Hematopoietic multipotent progenitor cell treated with erythropoietin and hydrocortisone succinate and interleukin-3 and kit ligand, for 15 days (in vitro differentiated cells): ENCODE measurements around the gene MMP24.

Experiments
- DNase-seq: peaks from one replicate; pipeline ENCODE4 v3.0.0-alpha.2; 2015; ENCODE audit warnings: low spot score

MMP24 gene

DNA sequence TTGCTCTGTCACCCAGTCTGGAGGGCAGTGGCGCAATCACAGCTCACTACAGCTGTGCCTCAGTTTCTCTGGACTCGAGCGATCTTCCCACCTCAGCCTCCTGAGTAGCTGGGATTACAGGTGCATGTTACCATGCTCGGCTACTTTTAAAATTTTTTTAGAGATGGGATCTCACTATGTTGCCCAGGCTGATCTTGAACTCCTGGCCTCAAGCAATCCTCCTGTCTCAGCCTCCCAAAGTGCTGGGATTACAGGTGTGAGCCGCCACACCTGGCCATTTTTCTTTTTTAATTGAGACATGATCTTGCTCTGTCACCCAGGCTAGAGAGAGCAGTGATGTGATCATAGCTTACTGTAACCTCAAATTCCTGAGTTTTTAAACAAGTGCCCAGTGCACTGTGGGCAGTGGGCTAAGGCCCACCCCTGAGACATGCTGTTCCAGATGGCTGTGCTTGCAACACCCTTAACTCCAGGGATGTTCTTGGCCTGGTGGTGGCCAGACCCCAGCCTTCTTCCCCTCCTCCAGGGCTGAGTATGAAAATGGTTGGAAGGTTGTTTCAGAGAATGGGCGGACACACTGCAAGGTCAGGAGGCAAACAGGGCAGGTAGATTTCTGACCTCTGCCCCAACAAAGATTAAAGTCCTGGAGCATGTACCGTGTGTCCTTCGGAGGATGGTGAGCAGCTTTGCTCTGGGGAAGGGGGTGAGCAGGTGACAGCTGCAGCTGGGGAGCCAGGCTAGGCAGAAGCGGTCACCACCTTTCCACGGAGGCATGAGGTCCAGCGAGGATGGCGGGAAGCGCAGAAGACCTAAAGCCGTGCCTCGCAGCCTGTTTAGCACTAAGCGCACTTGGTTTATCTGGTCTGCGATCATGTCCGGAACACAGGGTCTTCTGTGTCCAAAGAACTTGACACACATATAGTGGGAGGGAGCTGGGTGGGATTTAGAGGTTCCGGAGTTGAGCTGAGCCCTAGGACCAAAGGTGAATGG, 67.1 kb downstream of the MMP24 start:
- DNase-seq, result no peak

DNA sequence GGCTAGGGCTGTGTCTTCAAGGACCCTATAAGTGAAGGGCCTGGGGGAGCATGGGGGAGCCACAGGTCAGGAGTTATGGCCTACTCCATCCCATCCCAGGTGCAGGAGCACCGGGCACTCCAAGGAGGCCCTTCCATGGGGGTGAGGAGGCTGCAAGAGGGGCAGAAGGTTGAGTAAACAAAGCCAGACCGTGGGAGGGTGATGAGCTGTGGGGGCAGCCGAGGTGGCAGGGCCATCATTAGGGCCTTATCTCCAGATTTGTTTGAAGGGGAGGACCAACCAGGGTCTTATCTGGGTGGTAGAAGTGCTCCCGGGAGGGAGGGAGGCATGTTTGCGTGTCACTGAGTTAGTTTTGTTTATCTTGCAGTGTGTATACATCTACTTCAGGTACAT, 67.8 kb downstream of the MMP24 start:
- no peak for DNase-seq

DNA sequence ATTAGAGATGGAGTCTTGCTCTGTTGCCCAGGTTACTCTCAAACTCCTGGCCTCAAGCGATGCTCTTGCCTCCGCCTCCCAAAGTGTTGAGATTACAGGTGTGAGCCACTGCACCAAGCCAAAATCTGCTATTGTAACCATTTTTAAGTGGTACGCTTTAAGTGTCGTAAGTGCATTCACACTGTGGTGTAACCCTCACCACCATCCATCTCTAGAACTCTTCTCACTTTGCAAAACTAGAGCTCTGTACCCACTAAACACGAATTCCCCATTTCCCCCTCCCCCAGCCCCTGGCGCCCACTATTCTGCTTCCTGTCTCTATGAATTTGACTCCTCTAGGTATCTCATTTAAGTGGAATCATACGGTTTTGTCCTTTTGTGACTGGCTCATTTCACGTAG, 68.6 kb downstream of the MMP24 start:
- no peak for DNase-seq

DNA sequence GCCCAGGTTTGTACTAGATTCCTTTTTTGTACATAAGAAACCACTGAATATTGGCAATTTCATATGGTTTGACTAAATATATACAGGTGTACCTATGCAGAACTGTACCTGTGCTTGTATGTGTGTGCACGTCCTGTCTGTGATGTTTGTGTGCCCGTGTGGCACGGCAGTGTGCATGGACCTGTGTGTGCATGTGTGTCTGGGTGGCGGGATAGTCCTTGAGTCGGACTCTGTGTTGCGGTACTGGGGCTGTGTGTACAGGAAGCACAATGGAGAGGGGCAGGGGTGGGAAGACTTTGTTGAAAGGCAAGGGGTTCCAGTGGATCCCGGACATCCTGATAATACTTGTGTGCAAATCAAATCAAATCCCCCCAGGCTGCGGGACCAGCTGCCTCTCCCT, 69.2 kb downstream of the MMP24 start:
- no peak for DNase-seq

DNA sequence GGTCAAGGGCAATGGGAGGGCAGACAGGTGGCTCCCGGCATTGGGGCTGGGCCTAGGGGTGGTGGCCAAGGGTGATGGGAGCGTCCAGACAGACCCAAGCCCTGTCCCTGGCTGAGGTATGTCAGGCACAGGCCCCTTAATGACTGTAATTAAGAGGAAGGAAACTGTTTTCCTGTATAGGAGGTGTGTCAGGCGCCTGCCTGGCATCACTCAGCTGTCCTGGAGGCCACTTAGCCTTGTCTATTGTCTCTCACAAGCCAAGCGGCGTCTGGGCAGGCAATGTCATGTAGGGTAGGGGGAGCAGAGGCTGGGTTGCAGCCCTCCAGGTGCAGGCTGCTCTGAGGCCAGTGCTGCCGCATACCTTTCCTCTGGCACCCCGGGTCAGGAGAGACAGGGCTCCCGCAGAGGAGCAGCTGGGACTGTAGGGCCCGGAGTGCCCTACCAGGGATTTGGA, 69.6 kb downstream of the MMP24 start:
- no peak for DNase-seq

DNA sequence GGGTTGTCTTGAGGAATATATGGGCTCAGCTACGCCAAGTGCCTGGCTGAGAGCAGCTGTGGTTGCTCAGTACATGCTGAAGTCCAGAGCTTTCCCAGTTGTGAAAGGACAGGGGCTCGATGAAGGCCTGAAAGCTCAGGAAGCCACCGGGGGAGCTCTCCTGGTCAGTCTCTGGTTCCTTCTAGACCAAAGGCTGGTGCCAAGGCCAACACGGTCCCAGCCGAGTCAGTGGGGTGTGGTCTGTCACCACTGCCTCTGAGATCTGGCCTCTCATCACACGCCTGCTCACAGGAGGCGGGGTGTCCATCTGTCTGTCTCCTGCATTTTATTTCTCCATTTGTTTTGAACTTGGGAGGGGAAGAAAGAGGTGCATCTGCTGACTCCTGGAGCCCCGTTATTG, 70.7 kb downstream of the MMP24 start:
- DNase-seq, result no peak

DNA sequence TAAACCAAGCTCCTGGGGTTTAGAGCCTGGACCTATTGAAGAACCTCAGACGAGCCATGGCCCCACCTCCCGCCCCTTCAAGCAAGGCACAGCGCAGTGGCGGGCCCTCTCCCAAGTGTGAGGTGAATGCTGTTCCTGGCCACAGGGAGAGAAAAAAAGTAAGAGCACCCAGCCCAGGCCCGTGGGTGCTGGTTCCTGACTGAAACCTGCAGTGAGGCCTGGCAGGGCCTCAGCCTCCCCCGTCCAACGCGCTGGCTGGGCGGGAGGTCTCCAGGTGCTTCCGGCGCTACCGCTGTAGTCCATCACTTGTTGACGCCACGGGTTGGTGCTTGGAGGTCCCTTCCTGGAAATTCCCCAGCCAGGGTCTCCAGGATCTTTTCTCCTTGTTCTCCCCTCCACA, 71.2 kb downstream of the MMP24 start:
- DNase-seq, result no peak

DNA sequence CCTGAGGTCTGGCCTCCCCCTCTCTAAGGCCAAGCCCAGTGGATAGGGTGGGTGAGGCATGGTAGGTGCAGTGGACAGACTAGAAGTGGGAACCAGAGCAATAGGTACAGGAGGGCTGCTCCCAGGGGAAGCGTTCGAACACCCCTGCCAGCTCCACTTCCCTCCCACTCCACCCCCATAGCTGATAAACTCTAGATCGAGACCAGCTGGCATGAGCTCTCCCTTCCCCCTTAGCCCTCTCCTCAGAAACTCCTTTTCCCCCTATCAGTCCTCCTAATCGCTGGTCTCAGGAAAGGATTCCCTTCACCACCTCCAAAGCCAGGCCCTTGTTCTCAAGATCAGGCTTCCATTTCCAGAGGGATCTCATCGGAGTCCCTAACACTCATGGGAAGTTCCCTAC, 71.8 kb downstream of the MMP24 start:
- no peak for DNase-seq

DNA sequence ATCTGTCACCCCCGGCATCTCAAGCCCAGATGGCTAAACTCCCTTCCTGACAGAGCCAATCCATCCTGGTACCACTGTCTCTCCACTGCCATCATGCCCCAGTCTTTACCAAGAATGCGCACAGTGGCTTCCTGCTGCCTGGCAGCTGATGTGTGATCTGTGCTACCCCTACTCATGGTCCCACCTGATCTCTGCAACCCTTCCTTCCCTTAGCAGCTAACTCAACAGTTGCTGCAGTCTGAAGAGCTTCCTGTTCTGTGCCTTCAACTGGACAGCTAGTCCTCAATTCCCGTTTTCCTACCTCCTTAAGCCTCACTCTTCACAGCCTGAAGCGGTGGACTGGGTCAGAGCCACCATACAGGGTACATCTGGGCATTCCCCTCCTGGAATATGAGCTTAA, 73.3 kb downstream of the MMP24 start:
- DNase-seq, result no peak

DNA sequence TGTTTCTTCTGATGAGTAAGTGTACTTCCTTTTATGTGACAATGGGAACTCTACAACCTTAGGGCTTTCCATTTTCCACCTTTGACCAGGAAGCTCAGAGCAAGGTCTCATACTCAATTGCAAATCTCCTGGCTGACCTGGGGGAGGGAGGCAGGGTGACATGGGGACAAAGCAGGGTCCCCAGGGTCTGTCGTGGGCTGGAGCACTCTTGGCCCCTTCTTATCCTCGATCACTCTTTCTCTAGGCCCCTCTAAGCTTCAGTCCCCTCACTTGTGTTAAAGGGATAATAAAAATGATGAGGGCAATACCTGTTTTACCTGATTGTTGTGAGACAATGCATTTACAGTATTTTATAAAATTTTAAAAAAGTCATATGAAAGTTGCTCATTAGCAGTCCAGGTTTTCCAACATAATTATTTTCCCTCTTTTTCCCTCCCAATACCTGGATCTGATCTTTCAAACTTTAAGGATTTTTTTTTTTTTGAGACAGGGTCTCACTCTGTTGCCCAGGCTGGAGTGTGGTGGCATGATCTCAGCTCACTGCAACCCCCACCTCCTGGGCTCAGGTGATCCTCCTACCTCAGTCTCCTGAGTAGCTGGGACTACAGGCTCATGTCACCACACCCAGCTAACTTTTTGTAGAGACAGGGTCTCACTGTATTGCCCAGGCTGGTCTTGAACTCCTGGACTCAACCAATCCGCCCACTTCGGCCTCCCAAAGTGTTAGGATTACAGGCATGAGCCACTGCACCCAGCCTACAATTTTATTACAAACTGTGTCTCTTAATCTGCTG, 74.2 kb downstream of the MMP24 start:
- no peak for DNase-seq

DNA sequence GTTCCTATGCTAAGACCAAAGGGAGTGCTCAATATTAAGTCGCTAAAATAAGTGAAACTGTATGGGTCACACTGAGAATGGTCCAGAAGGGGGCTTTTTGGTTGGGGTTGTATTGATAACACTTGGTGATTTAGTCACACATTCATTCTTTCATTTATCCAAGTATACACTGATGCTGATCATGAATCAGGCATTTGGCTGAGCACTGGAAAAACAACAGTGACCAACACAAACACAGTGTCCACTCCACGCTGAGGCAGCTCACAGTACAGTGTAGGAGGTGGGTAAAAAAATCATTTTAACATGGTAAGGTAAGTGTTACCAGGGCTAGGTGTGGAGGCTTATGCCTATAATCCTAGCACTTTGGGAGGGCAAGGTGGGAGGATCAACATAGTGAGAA, 74.9 kb downstream of the MMP24 start:
- no peak for DNase-seq

DNA sequence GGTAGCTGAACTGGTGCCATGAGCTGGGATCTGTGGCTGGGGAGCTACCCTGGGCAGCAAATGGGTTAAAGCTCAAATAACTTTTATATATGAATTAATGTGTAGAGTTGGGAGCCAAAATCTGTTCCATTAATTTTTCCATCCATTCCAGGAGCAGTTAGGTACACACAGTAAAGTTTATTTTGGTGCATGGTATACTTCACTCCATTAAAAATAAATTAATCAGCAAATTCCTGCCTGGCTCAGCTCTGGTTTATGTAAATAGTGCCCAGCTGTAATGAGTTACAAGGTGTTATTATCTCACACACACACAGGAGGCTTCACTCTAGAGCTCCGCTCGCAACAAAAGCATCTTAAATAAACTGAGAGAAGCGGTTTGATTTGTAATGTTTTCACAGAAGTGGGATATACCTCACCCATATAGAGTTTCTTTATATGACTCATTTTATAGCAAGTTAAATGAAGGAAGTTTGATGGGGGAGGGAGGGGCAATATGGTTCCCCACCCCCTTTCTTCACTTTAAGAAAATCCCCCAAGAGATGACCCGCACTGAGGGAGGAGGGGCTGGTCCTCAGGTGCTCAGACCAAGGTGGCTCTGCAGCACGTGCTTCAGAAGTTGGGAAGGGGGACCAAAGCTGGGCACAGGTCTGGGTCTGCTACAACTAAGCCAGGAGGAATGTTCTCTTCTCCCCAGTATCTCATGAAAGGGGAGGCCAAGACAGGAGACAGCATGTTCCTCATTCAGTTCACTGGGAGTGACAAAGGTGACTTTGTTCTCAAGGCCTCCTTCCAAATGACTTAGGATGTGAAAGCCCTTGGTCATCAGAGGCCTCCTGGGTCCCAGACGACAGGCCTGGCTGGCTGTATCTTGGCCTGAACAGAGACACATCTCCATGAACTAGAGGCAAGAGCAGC, 76.2 kb downstream of the MMP24 start:
- DNase-seq, result no peak

DNA sequence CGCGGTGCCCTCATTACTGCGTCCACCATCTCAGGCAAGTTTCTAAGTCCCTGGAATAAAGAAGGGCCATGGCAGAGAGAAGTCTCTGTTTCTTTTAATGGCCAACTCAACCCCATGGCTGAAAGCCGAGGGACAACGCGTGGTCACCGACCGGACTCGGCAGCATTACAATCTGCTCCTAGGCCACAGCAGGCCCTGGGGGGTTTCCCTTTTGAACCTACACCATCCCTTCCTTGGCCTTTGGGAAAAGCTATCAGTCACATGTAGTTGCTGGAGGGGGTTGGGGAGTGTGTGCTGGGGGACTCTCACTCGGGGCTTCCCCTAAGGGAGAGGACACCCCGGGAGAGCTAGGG, 76.9 kb downstream of the MMP24 start:
- no peak for DNase-seq

DNA sequence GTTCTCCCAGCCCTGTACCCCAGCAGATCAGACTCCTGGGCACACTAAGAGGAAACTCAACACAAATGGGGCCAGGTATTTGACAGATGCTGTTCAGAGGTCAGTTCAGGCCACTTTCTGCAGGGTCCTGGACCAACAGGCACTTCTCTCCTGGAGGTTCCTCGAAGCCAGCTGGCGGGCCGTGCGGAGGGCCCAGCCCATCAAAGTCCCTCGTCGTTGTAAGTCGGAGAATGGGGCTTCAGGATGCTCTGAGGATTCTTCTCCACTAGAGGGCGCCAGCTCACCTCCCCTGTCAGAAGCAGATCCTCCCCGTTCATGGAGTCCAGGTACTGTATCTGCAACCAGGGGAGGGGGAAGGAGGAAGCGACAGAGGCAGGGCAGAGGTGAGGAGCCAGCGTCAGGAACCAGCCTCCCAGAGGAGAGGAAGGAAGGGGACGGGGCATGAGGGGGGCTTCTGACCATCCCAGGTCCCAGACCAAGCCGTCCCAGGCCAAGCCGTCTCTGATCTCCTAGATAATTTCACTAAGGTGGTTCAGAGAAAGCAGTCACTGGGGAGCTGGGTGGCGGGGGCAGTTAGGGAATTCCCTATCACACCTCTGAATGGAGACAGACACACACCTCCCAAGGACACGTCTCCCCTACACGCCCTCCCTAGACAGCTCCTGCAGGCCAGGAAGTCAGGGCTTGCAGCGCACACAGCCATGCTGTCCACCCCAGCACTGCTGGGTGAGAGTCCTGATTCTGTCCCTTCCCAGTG, 77.4 kb downstream of the MMP24 start:
- peak; percentile 84 for DNase-seq

DNA sequence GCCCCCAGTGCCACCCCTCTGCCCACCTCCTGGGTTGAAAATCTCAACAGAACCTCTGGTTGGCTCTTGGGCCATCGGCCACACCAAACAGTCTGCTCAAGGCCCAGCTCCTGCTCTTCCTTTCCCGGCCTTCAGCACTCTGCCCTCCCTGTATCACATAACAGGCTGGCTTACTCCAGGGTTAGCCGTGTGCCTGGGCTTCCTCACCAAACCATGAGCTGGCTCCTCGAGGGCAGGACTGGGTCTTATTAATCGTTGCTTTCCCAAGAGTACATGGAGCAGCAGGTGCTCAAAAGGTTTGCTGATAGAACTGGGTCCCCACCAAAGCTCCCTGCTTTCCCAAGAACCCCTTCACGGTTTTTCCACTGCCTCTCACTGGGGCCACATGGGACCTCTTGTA, 78.5 kb downstream of the MMP24 start:
- no peak for DNase-seq

DNA sequence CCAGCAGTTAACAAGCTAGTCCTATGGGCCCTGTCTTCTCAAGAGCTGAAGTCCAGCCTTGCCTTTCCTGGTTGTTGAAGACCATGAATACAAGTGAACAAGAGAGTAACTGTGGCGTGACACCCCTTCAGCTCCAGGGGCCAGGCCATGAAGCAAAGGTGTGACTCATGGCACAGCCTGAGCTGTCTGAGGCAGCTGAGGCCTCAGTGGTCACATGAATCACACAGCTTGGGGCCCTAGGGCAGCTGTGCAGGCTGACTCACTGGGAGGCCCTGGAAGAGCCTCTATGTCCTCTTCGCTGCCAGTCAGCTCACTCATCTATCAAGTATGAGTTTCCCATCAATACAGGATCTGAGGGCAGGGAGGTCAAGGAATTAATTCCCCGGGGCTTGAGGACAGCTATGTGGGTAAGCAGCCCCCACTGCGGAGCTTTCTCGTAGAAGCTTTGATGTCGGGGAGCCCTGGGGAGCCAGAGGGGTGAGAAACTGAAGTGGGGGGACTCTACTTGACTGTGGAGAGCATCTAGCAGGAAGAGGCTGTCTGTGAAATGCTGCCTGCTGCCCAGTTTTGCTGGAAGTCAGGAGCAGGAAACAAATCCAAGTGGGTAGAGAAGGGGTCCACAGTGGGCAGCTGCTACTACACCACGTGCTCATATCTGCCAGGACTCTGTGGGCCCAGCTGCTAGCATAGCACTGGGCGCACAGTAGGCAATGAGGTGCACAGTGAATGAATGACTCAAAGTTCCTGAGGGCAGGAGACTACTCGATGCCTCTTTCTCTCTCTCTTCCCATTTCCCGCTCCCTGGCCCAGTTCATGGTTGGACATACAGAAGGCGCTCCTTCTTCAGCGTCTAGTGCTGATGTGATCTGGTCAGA, 79.4 kb downstream of the MMP24 start:
- DNase-seq, result peak; percentile 15

DNA sequence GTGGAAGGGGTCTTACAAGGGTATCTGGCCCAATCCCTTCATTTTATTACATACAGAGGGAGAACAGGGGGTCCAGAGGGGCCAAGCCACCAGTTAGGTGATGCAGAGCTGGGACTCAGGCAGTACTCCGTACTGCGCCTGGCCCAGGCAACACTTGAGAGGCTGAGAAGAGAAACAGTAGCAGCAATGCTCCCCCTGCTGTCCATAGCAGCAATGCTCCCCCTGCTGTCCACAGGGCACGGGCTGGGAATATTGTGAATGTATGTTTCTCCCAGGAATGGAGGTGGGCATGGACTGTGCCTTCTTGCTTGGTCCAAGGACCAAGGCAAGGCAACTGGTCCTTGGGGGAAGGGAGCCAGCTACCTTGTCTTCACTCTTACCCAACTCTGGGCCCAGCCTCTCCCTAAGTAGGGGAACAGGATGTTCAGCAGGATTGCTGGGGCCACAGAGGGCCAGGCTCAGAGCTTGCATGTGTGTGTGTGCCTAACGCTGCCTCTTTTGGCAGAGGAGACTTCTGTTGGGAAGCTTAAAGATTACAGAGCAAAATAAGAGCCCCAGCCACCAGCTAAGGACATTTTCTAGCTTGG, 80.5 kb downstream of the MMP24 start:
- peak; percentile 44 for DNase-seq

DNA sequence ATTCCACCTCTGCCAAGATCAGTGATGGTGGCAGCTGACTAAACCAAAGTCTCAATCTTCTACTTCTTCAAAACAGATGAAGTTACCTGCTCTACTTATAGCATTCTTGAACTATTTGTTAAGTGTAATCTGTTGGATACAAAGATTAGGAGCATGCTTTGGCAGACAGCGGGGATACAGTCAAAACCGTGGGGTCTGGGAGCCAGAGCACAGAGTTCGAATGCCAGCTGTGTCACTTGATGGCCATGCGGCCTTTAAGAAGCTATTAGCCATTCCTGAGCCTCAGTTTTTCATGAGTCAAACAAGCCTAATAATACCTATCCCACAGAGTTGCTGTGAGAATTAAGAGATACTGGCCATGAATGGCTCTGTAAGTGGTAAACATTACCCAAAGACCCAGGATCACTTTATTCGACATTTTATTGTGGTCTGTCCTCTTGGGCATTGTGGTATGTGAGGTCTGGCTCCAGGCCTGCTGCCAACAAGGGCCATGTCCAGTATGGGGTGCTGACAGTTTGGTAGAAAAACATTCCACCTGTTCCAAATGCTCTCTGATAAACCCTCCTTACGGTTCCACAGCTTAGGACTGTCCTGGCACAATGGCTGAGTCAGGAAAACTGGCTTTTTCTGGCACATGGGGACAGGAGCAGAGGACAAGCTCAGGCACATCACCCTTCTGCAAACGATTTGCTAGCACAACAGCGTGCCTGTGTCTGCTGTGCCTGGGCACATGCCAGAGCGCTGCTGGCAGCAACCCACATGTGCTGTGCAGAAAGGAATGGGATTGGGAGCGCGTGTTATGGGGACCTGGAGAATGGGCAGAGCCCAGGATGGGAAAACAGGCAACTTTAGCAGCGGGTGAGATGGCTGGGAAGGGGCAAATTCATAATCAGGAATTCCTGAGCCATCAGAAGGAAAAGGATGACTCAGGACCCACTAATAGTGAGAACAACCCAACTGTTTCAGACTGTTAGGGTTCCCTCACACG, 81.5 kb downstream of the MMP24 start:
- DNase-seq, result no peak

DNA sequence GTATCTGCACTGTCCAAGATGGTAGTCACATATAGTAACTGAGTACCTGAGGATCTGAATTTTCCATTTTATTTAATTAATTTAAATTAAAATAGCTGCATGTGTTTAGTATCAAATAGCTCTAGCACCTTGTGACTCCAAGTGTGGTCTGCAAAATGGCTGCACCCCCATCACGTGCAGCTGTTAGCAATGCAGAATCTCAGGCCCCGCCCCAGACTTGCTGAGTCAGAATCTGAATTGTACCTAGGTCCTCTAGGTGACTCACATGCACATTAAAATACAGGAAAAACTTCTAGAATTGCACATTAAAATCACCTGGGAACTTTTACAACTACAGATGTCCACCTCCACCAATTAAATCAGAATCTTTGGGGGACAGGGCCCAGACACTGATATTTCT, 84.9 kb downstream of the MMP24 start:
- DNase-seq, result no peak
